ENCODE results near the gene FAR2. TPM values are rescaled to one million over a fixed set of nuclear protein-coding genes. Genes with fewer than 3 reads are reported as not detected.
"Not testable (repeated sequence)": the region's sequence is repeated elsewhere in the genome, so short reads cannot be mapped to it uniquely, and the experiment has no call there.

Gene FAR2
- total RNA-seq, 1 donor from 2014 or later, result 19.5 TPM

DNA sequence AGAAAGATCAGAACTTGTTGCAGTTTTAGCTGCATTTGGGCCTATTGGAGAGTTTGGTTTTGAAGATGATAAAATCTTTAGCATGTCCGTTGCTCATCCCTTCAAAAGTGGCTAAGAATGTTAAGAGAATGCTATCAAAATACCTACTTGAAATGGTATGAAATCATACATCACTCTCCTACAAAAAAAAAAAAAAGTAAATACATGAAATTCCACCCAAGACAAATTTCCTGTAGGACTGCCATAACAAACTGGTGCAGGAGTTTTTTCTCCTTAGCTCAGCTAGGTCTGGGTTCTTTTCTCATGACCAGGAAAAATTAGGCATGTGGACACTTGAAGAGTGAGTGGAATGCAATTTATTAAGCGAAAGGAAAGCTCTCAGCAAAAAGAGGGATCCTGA lies 15.9 kb upstream of the FAR2 start:
- Histone ChIP-seq H3K9ac (no peak overlapping the region), H3K27me3 (no peaks in the 10 kb centered on the region), H3K4me2 (no peak overlapping the region), H3K79me2 (ENCODE audit: low read depth) (no peaks in the 10 kb centered on the region), H4K20me1 (ENCODE audit: low read depth) (no peaks in the 10 kb centered on the region), H3F3A (ENCODE audit: low read depth) (no peaks in the 10 kb centered on the region), H2AFZ (replicated peaks) (no peak overlapping the region), H3K27ac (no peak overlapping the region), H3K4me1 (no peaks in the 10 kb centered on the region), H3K36me3 (no peaks in the 10 kb centered on the region), H3K9me3 (ENCODE audit: low read depth) (no peaks in the 10 kb centered on the region), H3K4me3 (no peak overlapping the region)
- Mint-ChIP-seq H3K4me1 (no peaks in the 10 kb centered on the region), H3K27ac (no peak overlapping the region), H3K4me3 (no peak overlapping the region), H3K27me3 (ENCODE audit: insufficient read depth, low read depth) (no peaks in the 10 kb centered on the region), H3K36me3 (no peaks in the 10 kb centered on the region), H3K9me3 (no peaks in the 10 kb centered on the region)
- TF ChIP-seq, protein P1, sequence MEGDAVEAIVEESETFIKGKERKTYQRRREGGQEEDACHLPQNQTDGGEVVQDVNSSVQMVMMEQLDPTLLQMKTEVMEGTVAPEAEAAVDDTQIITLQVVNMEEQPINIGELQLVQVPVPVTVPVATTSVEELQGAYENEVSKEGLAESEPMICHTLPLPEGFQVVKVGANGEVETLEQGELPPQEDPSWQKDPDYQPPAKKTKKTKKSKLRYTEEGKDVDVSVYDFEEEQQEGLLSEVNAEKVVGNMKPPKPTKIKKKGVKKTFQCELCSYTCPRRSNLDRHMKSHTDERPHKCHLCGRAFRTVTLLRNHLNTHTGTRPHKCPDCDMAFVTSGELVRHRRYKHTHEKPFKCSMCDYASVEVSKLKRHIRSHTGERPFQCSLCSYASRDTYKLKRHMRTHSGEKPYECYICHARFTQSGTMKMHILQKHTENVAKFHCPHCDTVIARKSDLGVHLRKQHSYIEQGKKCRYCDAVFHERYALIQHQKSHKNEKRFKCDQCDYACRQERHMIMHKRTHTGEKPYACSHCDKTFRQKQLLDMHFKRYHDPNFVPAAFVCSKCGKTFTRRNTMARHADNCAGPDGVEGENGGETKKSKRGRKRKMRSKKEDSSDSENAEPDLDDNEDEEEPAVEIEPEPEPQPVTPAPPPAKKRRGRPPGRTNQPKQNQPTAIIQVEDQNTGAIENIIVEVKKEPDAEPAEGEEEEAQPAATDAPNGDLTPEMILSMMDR (IDR thresholded peaks at IDR 0.05), result no peak
- TF ChIP-seq EZH2phosphoT487 (IDR thresholded peaks at IDR 0.05) (no peak), EZH2 (IDR thresholded peaks at IDR 0.05) (no peak)
- no peak for DNase-seq (ENCODE audit: low spot score)

DNA sequence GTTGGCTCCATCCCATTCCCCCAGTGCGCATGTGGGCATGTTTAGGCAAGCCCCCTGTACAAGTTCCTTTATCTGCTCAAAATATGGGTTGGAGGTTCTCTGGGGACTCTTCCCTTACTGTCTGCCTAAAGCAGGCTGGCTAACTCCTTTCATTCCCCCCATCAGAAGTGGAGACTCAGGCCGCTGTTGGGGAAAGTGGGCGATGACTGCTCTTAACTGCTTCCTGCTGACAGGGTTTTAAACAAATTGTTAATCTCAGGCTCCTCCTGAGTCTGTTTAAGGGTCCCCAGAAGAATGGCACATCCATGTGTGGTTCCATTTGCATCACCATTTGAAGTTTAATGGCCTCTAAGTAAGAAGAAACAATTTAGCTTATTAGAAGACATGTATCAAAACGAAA lies 15.4 kb upstream of the FAR2 start:
- no peaks in the 10 kb centered on the region for H3K79me2 ChIP-seq (ENCODE audit: low read depth)
- no peak for DNase-seq (ENCODE audit: low spot score)
- H3K27ac Mint-ChIP-seq, result no peak overlapping the region
- TF ChIP-seq EZH2phosphoT487 (IDR thresholded peaks at IDR 0.05) (no peak), EZH2 (IDR thresholded peaks at IDR 0.05) (no peak)
- TF ChIP-seq, protein P1 (IDR thresholded peaks at IDR 0.05), result no peak
- no peak overlapping the region for H3K9ac ChIP-seq
- no peak overlapping the region for H2AFZ ChIP-seq (replicated peaks)
- H3K4me1 Mint-ChIP-seq, result no peaks in the 10 kb centered on the region
- no peaks in the 10 kb centered on the region for H3K36me3 Mint-ChIP-seq
- no peaks in the 10 kb centered on the region for H3K4me1 ChIP-seq
- no peak overlapping the region for H3K4me3 ChIP-seq
- H3K27me3 ChIP-seq, result no peaks in the 10 kb centered on the region
- no peak overlapping the region for H3K4me2 ChIP-seq
- H3K27me3 Mint-ChIP-seq (ENCODE audit: insufficient read depth, low read depth), result no peaks in the 10 kb centered on the region
- H3K9me3 Mint-ChIP-seq, result no peaks in the 10 kb centered on the region
- no peaks in the 10 kb centered on the region for H3K9me3 ChIP-seq (ENCODE audit: low read depth)
- H3K27ac ChIP-seq, result no peak overlapping the region
- H3K4me3 Mint-ChIP-seq, result no peak overlapping the region
- H3K36me3 ChIP-seq, result no peaks in the 10 kb centered on the region
- H4K20me1 ChIP-seq (ENCODE audit: low read depth), result no peaks in the 10 kb centered on the region
- no peaks in the 10 kb centered on the region for H3F3A ChIP-seq (ENCODE audit: low read depth)

DNA sequence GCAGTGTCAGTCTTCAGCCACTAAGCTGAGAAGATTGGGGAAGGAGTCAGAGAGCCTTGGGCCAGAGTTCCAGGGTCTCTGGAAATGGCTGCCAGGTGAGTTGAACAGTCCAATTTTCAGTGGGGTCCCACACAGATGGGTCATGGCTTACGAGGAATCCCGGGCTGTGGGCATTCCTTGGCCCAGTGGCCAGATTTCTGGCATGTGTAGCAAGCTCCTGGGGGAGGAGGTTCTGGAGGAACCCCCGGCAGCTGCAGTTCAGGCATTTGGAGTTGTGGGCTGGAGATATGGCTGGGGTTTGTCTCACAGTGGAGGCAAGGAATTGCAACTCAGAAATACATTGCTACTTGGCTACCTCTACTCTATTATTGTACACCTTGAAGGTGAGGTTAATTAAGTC lies 10.8 kb upstream of the FAR2 start:
- H4K20me1 ChIP-seq (ENCODE audit: low read depth); H3K27ac Mint-ChIP-seq; H3K27me3 ChIP-seq; DNase-seq (ENCODE audit: low spot score); H3K4me1 ChIP-seq; H3K4me3 ChIP-seq; H3K4me2 ChIP-seq; H3K9me3 Mint-ChIP-seq; H3K9me3 ChIP-seq (ENCODE audit: low read depth); H3K27ac ChIP-seq; H2AFZ ChIP-seq (replicated peaks); H3K79me2 ChIP-seq (ENCODE audit: low read depth); H3K36me3 ChIP-seq; H3K36me3 Mint-ChIP-seq; H3K27me3 Mint-ChIP-seq (ENCODE audit: insufficient read depth, low read depth); H3K4me3 Mint-ChIP-seq; H3K4me1 Mint-ChIP-seq; H3F3A ChIP-seq (ENCODE audit: low read depth); H3K9ac ChIP-seq: not testable (repeated sequence)

DNA sequence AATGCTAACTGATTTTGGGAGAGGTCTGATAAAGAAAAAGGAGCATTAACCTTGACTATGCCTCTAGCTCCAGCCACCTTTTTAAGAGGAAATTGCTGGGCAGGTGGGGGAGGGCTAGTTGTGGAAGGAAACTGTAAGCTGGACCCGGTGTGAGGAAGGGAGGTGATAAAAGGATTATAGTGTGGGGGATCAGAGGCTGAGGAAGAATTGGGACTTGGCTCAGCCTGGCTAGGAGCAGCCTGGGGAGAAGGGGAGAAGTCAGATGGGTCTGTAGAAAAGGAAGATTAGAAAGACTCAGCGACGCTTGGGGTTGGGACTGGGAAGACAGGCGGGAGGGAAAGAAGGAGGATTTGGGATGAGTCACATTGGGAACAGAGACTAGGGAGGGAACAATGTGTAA lies 10.2 kb upstream of the FAR2 start:
- DNase-seq (ENCODE audit: low spot score); H3K36me3 Mint-ChIP-seq; H3K79me2 ChIP-seq (ENCODE audit: low read depth); H3K9me3 Mint-ChIP-seq; H3K27me3 Mint-ChIP-seq (ENCODE audit: insufficient read depth, low read depth); H3K4me3 ChIP-seq; H3K27ac ChIP-seq; H3K4me1 Mint-ChIP-seq; H3K9ac ChIP-seq; H3K4me2 ChIP-seq; H3K27me3 ChIP-seq; H4K20me1 ChIP-seq (ENCODE audit: low read depth); H3K27ac Mint-ChIP-seq; H3K9me3 ChIP-seq (ENCODE audit: low read depth); H3K36me3 ChIP-seq; H3F3A ChIP-seq (ENCODE audit: low read depth); H2AFZ ChIP-seq (replicated peaks); H3K4me1 ChIP-seq; H3K4me3 Mint-ChIP-seq: not testable (repeated sequence)

Measured in neural progenitor cell (in vitro differentiated cells).